ENCODE data around the gene GALNT3. TPM values are rescaled to one million over a fixed set of nuclear protein-coding genes. Genes with fewer than 3 reads are reported as not detected.
A peak's percentile ranks its signal among the peaks of the same experiment; 100 is the strongest.

The GALNT3 gene
- total RNA-seq (1 to 10 TPM; 6.7 to 7.7 TPM), total RNA-seq (7.5 to 17.8 reads per million in 2 donors)

- peaks cover 24% of the 10 kb centered on the region for H3K27me3 Mint-ChIP-seq
- H3K9me3 ChIP-seq (ENCODE audit: control insufficient read depth, low read length, poor library complexity, severe bottlenecking) = no peaks in the 10 kb centered on the region
- H3K4me1 Mint-ChIP-seq = peaks cover 23% of the 10 kb centered on the region
- peak within 1 kb of the TSS; percentile 84 for H3K27ac Mint-ChIP-seq
- DNase-seq (peak; percentile 15 to 43 (median 25)), ATAC-seq (peak; percentile 66)
- H3K36me3 Mint-ChIP-seq (ENCODE audit: low read depth) = peaks cover 4% of the 10 kb centered on the region
- peak within 1 kb of the TSS; percentile 96 for H3K4me3 Mint-ChIP-seq
Observed at GRCh38 chr2:165793779-165794535, at the start of gene GALNT3. Gene GALNT3 (minus strand): TSS chr2:165794247. CDS start chr2:165770700, 23,547 bp downstream.

DNA sequence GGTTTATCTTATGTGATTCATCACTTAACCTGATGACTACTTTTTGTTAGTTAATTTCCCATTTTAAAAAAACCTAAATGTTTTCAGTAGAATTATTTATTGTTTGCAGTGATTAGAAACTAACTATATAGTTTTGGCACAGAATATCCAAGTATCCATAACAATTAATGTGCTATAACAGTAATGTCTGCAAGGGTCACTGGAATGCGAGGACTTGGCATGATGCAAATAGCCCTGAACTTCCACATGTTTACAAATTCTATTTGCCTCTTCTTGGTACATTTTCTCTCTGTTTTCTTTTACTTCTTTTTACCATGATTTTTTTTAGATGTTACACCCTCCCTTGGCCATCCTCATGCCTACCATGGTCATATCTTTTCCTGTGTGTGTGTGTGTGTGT is 49.3 kb upstream of the GALNT3 start:
- Mint-ChIP-seq H3K27me3 (no peaks in the 10 kb centered on the region), H3K36me3 (ENCODE audit: low read depth) (peaks cover 8% of the 10 kb centered on the region), H3K4me3 (no peak overlapping the region), H3K27ac (no peak overlapping the region), H3K4me1 (no peaks in the 10 kb centered on the region)
- ATAC-seq (no peak), DNase-seq (no peak)
- no peaks in the 10 kb centered on the region for H3K9me3 ChIP-seq (ENCODE audit: control insufficient read depth, low read length, poor library complexity, severe bottlenecking)

DNA sequence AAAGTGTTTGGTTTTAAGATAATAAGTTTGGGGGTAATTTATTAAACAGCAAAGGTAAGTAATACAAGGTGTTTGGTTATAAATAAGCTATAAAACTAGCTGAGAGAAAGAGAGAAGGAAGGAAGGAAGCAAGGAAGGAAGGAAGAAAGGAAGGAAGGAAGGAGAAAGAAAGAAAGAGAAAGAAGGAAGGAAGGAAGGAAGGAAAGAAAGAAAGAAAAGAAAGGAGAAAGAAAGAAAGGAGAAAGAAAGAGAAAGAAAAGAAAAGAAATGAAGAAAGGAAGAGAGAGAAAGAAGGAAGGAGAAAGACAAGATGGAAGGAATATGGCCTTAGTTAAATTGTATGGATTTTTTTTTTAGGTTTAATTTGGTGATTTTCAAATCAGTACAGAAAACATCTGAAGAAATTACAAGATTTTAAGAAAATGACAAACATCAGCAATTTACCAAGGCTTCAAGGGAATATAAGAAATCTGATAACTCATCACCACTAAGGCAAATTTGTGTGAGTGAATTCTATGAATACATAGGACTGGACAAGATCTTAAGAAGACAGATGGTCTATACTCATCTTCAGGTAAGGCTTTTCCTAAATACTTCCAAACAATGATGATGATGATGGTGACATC is 46.4 kb upstream of the GALNT3 start:
- Mint-ChIP-seq H3K27me3 (no peaks in the 10 kb centered on the region), H3K27ac (no peak overlapping the region), H3K36me3 (ENCODE audit: low read depth) (peaks cover 4% of the 10 kb centered on the region), H3K4me3 (no peak overlapping the region), H3K4me1 (no peaks in the 10 kb centered on the region)
- ATAC-seq (no peak), DNase-seq (no peak)
- no peaks in the 10 kb centered on the region for H3K9me3 ChIP-seq (ENCODE audit: control insufficient read depth, low read length, poor library complexity, severe bottlenecking)

DNA sequence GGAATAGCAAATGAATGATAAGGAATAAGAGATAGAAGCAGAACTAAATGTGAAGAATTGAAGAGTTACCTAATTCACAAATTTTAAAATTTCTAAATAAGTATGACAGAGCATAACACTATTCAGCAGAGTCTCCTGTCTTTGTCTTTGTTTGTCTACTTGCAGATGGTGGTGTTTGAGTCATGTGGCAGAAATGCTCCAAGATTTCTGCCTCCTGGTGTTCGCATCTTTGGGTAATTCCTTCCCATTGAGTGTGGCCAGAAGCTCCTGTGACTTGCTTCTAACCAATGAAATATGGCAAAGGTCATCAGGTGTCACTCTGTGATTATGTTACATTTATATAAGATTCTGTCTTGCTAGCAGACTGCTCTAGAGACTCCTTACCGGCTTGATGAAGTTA is 45.6 kb upstream of the GALNT3 start:
- no peaks in the 10 kb centered on the region for H3K27me3 Mint-ChIP-seq
- H3K4me1 Mint-ChIP-seq = no peaks in the 10 kb centered on the region
- no peaks in the 10 kb centered on the region for H3K9me3 ChIP-seq (ENCODE audit: control insufficient read depth, low read length, poor library complexity, severe bottlenecking)
- DNase-seq (no peak), ATAC-seq (no peak)
- H3K27ac Mint-ChIP-seq = no peak overlapping the region
- peaks cover 4% of the 10 kb centered on the region for H3K36me3 Mint-ChIP-seq (ENCODE audit: low read depth)
- no peak overlapping the region for H3K4me3 Mint-ChIP-seq

DNA sequence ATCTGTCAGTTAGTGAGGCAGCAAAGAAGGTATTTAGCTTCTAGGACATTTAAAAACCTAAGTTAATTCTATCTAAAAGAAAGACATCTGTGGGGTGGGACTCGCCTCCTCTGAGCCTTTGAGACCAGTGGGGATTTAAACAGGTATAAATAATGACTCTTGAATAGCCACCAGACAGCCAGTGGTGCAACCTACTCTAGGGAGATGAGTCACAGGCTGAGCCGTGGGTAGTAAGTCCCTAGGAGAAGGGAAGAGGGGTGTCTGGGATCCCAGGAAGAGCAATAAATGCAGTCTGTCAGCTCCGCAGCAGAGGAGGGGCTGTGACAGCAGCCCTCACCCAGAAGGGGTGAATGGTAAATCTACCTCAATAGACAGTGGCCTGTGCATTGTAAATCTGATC is 43.1 kb upstream of the GALNT3 start:
- no peaks in the 10 kb centered on the region for H3K4me1 Mint-ChIP-seq
- ATAC-seq (no peak), DNase-seq (no peak)
- H3K36me3 Mint-ChIP-seq (ENCODE audit: low read depth) = peaks cover 4% of the 10 kb centered on the region
- H3K9me3 ChIP-seq (ENCODE audit: control insufficient read depth, low read length, poor library complexity, severe bottlenecking) = no peaks in the 10 kb centered on the region
- H3K27ac Mint-ChIP-seq = no peak overlapping the region
- no peak overlapping the region for H3K4me3 Mint-ChIP-seq
- no peaks in the 10 kb centered on the region for H3K27me3 Mint-ChIP-seq

GRCh38 chr2:165835363-165835762 is 41.3 kb upstream of the GALNT3 start:
- H3K9me3 ChIP-seq (ENCODE audit: control insufficient read depth, low read length, poor library complexity, severe bottlenecking) = no peaks in the 10 kb centered on the region
- Mint-ChIP-seq H3K36me3 (ENCODE audit: low read depth) (peaks cover 4% of the 10 kb centered on the region), H3K27me3 (no peaks in the 10 kb centered on the region), H3K4me3 (no peak overlapping the region), H3K27ac (no peak overlapping the region), H3K4me1 (no peaks in the 10 kb centered on the region)
- no peak for DNase-seq
- ATAC-seq = no peak

GRCh38 chr2:165833156-165833555 is 39.1 kb upstream of the GALNT3 start:
- no peak overlapping the region for H3K4me3 Mint-ChIP-seq
- DNase-seq (no peak), ATAC-seq (no peak)
- no peaks in the 10 kb centered on the region for H3K9me3 ChIP-seq (ENCODE audit: control insufficient read depth, low read length, poor library complexity, severe bottlenecking)
- no peaks in the 10 kb centered on the region for H3K4me1 Mint-ChIP-seq
- H3K27ac Mint-ChIP-seq = no peak overlapping the region
- no peaks in the 10 kb centered on the region for H3K27me3 Mint-ChIP-seq
- H3K36me3 Mint-ChIP-seq (ENCODE audit: low read depth) = no peaks in the 10 kb centered on the region

DNA sequence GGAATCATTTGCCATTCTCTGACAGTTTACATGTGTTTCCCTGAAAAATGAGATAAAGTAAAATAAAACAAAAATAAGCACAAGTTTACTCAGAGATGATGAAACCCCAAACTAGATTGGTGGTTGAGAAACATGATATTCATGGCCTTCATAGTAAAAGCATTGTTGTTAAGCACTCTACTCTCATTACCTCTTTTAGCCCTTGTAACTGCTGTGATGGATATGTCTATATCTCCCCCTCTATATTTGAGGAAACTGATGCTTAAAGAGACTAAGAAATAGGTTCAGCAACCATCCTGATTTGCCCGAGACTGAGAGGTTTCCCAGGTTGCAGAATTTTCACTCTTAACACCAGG is 33.9 kb upstream of the GALNT3 start:
- ATAC-seq (no peak), DNase-seq (no peak)
- H3K27ac Mint-ChIP-seq = no peak overlapping the region
- no peaks in the 10 kb centered on the region for H3K36me3 Mint-ChIP-seq (ENCODE audit: low read depth)
- H3K4me3 Mint-ChIP-seq = no peak overlapping the region
- no peaks in the 10 kb centered on the region for H3K4me1 Mint-ChIP-seq
- no peaks in the 10 kb centered on the region for H3K9me3 ChIP-seq (ENCODE audit: control insufficient read depth, low read length, poor library complexity, severe bottlenecking)
- H3K27me3 Mint-ChIP-seq = peaks cover 15% of the 10 kb centered on the region

GRCh38 chr2:165827016-165827920 is 33.2 kb upstream of the GALNT3 start:
- DNase-seq (no peak), ATAC-seq (no peak)
- H3K4me1 Mint-ChIP-seq = no peaks in the 10 kb centered on the region
- H3K4me3 Mint-ChIP-seq = no peak overlapping the region
- H3K27ac Mint-ChIP-seq = no peak overlapping the region
- H3K9me3 ChIP-seq (ENCODE audit: control insufficient read depth, low read length, poor library complexity, severe bottlenecking) = no peaks in the 10 kb centered on the region
- H3K27me3 Mint-ChIP-seq = peaks cover 15% of the 10 kb centered on the region
- H3K36me3 Mint-ChIP-seq (ENCODE audit: low read depth) = no peaks in the 10 kb centered on the region

DNA sequence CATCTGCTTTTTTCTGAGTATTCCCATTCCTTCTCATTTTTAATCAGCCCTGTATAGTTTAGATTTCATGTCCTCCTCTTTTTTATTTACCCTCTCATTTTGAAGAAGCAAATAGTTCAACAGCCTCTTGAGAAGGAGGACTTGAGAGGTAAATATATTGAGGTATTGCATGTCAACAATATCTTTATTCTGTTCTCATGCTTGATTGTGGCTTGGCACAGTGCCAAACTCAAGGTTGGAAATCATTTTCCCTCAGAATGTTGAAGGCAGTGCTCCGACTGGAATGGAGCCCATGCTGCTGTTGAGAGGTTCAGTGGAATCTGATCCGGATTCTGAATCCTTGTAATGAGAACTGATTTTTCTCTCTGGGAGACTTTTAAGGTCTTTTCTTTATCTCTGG is 31.0 kb upstream of the GALNT3 start:
- H3K4me1 Mint-ChIP-seq = no peaks in the 10 kb centered on the region
- ATAC-seq (no peak), DNase-seq (no peak)
- H3K4me3 Mint-ChIP-seq = no peak overlapping the region
- H3K27me3 Mint-ChIP-seq = peaks cover 15% of the 10 kb centered on the region
- H3K36me3 Mint-ChIP-seq (ENCODE audit: low read depth) = no peaks in the 10 kb centered on the region
- no peaks in the 10 kb centered on the region for H3K9me3 ChIP-seq (ENCODE audit: control insufficient read depth, low read length, poor library complexity, severe bottlenecking)
- H3K27ac Mint-ChIP-seq = no peak overlapping the region

DNA sequence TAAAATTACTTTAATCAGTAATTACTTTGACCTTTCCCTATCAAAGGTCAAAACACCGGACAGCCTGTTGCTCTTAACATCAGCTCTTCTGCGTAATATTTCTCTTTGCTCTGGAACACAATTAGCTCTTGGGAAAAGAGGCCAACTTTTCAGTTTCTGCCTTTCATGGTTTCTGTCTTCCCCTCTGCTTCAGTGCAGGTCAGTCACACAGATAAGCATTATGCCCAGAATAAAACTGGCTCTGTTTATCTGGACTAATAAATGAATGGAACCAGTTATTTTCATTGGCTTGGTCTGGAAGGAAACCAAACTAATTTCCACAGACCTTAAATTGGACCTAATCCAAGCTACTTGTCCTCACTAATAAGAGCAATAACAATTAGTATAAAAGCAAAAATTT is 26.2 kb upstream of the GALNT3 start:
- no peak overlapping the region for H3K4me3 Mint-ChIP-seq
- no peak for DNase-seq
- H3K4me1 Mint-ChIP-seq = no peaks in the 10 kb centered on the region
- H3K27ac Mint-ChIP-seq = no peak overlapping the region
- no peak for ATAC-seq
- no peaks in the 10 kb centered on the region for H3K36me3 Mint-ChIP-seq (ENCODE audit: low read depth)
- peaks cover 6% of the 10 kb centered on the region for H3K27me3 Mint-ChIP-seq
- no peaks in the 10 kb centered on the region for H3K9me3 ChIP-seq (ENCODE audit: control insufficient read depth, low read length, poor library complexity, severe bottlenecking)

DNA sequence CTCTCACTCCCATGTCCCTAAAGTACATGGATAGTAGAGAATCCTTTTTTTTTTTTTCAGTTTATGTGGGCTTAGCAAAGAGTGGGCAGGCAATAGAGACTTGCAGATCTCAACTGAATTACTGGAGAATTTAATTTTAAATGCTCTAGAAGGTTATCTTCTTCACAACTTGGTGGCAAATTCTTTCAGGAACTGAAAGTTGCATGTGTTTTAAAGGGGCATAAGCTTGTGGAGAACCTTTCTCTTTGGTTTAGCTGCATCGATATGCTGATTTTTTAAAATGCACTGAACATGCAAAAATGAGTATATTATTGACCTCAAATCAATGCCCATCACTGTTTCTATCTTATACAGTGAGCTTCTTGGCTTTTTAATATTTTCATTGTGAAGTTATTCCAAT is 24.9 kb upstream of the GALNT3 start:
- H3K4me1 Mint-ChIP-seq = no peaks in the 10 kb centered on the region
- H3K27me3 Mint-ChIP-seq = peaks cover 6% of the 10 kb centered on the region
- DNase-seq (no peak), ATAC-seq (no peak)
- no peak overlapping the region for H3K27ac Mint-ChIP-seq
- H3K36me3 Mint-ChIP-seq (ENCODE audit: low read depth) = peaks cover 4% of the 10 kb centered on the region
- no peak overlapping the region for H3K4me3 Mint-ChIP-seq
- no peaks in the 10 kb centered on the region for H3K9me3 ChIP-seq (ENCODE audit: control insufficient read depth, low read length, poor library complexity, severe bottlenecking)
